Activated naive CD4-positive, alpha-beta T cell treated with anti-CD3 and anti-CD28 coated beads, Interleukin-2, amount 10 ng/mL, durations not matched to agents 7 days and 5 days (primary cell): ENCODE data around the gene VAV2.
A peak's percentile ranks its signal among the peaks of the same experiment; 100 is the strongest.

ENCODE experiments used
- CTCF ChIA-PET: fragments of 350-600 bp; sonication (Branson Sonifier 250); formaldehyde crosslinking; loops from one replicate; lab custom pipeline; 2021; ENCODE audit warnings: antibody characterized with exemption; lab: Charles Lee
- DNase-seq: peaks from one replicate; pipeline ENCODE4 v3.0.0-alpha.2; 2020
- H3K27ac Mint-ChIP-seq: one replicate; pipeline ENCODE4 v1.8.0; 2021; ENCODE audit warnings: mild to moderate bottlenecking, moderate library complexity, mixed read lengths
- H3K27me3 Mint-ChIP-seq: one replicate; pipeline ENCODE4 v1.8.0; 2021; ENCODE audit warnings: mild to moderate bottlenecking, mixed read lengths
- H3K36me3 Mint-ChIP-seq: one replicate; pipeline ENCODE4 v1.8.0; 2021; ENCODE audit warnings: mixed read lengths
- H3K4me1 Mint-ChIP-seq: one replicate; pipeline ENCODE4 v1.8.0; 2021; ENCODE audit warnings: mixed read lengths
- H3K4me3 Mint-ChIP-seq: one replicate; pipeline ENCODE4 v1.8.0; 2021; ENCODE audit warnings: mild to moderate bottlenecking, moderate library complexity, mixed read lengths
- H3K9me3 Mint-ChIP-seq: one replicate; pipeline ENCODE4 v1.8.0; 2021; ENCODE audit warnings: mixed read lengths

VAV2 gene

GRCh38 chr9:133737071-133737773, 254.9 kb downstream of the VAV2 start:
- DNase-seq: no peak
- Mint-ChIP-seq H3K36me3 (no peaks in the 10 kb centered on the region), H3K4me3 (no peak overlapping the region), H3K27ac (no peak overlapping the region), H3K4me1 (no peaks in the 10 kb centered on the region), H3K9me3 (no peaks in the 10 kb centered on the region), H3K27me3 (peaks cover 12% of the 10 kb centered on the region)
- CTCF ChIA-PET: no interaction called here

- H3K9me3 Mint-ChIP-seq: no peaks in the 10 kb centered on the region
- H3K4me1 Mint-ChIP-seq: no peaks in the 10 kb centered on the region
- peaks cover 10% of the 10 kb centered on the region for H3K27me3 Mint-ChIP-seq
- H3K27ac Mint-ChIP-seq: no peak overlapping the region
- H3K4me3 Mint-ChIP-seq: no peak overlapping the region
- CTCF ChIA-PET: no interaction called here
- H3K36me3 Mint-ChIP-seq: no peaks in the 10 kb centered on the region
- no peak for DNase-seq
These were observed 256.2 kb downstream of the VAV2 start for GRCh38 chr9:133735931-133736330.

GRCh38 chr9:133735415-133735775, 256.7 kb downstream of the VAV2 start:
- peaks cover 9% of the 10 kb centered on the region for H3K27me3 Mint-ChIP-seq
- no peaks in the 10 kb centered on the region for H3K9me3 Mint-ChIP-seq
- H3K27ac Mint-ChIP-seq: no peak overlapping the region
- no peaks in the 10 kb centered on the region for H3K4me1 Mint-ChIP-seq
- CTCF ChIA-PET: no interaction called here
- no peak for DNase-seq
- H3K4me3 Mint-ChIP-seq: no peak overlapping the region
- H3K36me3 Mint-ChIP-seq: no peaks in the 10 kb centered on the region

- Mint-ChIP-seq H3K27ac (no peak overlapping the region), H3K4me3 (no peak overlapping the region), H3K36me3 (no peaks in the 10 kb centered on the region), H3K4me1 (no peaks in the 10 kb centered on the region), H3K9me3 (no peaks in the 10 kb centered on the region), H3K27me3 (peaks cover 9% of the 10 kb centered on the region)
- no peak for DNase-seq
- CTCF ChIA-PET: interaction anchor here (1.4 kb wide), 1 partner anchor 8 kb away, joined by 8 read pairs; no protein-coding TSS in a partner anchor
These were observed 257.3 kb downstream of the VAV2 start for GRCh38 chr9:133734590-133735414.

- no peaks in the 10 kb centered on the region for H3K9me3 Mint-ChIP-seq
- H3K27me3 Mint-ChIP-seq: peaks cover 2% of the 10 kb centered on the region
- no peak overlapping the region for H3K4me3 Mint-ChIP-seq
- H3K4me1 Mint-ChIP-seq: no peaks in the 10 kb centered on the region
- no peaks in the 10 kb centered on the region for H3K36me3 Mint-ChIP-seq
- DNase-seq: no peak
- CTCF ChIA-PET: interaction anchor here (1.4 kb wide), 1 partner anchor 9 kb away, joined by 8 read pairs; no protein-coding TSS in a partner anchor
- no peak overlapping the region for H3K27ac Mint-ChIP-seq
These were observed 258.2 kb downstream of the VAV2 start for GRCh38 chr9:133733796-133734533.

- Mint-ChIP-seq H3K4me1 (no peaks in the 10 kb centered on the region), H3K27me3 (no peaks in the 10 kb centered on the region), H3K9me3 (no peaks in the 10 kb centered on the region), H3K4me3 (no peak overlapping the region), H3K27ac (no peak overlapping the region), H3K36me3 (no peaks in the 10 kb centered on the region)
- CTCF ChIA-PET: interaction anchor here (1.4 kb wide), 1 partner anchor 9 kb away, joined by 8 read pairs; no protein-coding TSS in a partner anchor
- no peak for DNase-seq
These were observed 258.7 kb downstream of the VAV2 start for GRCh38 chr9:133733421-133733795.

- Mint-ChIP-seq H3K4me3 (no peak overlapping the region), H3K36me3 (no peaks in the 10 kb centered on the region), H3K9me3 (no peaks in the 10 kb centered on the region), H3K27me3 (no peaks in the 10 kb centered on the region), H3K27ac (no peak overlapping the region), H3K4me1 (no peaks in the 10 kb centered on the region)
- CTCF ChIA-PET: no interaction called here
- DNase-seq: peak; percentile 14
These were observed 259.3 kb downstream of the VAV2 start for GRCh38 chr9:133732639-133733408.

- no peak overlapping the region for H3K4me3 Mint-ChIP-seq
- H3K9me3 Mint-ChIP-seq: no peaks in the 10 kb centered on the region
- no peak overlapping the region for H3K27ac Mint-ChIP-seq
- no peaks in the 10 kb centered on the region for H3K4me1 Mint-ChIP-seq
- DNase-seq: peak; percentile 19
- H3K36me3 Mint-ChIP-seq: no peaks in the 10 kb centered on the region
- CTCF ChIA-PET: interaction anchor here (0.7 kb wide), 1 partner anchor 11 kb away, joined by 3 read pairs; no protein-coding TSS in a partner anchor
- H3K27me3 Mint-ChIP-seq: no peaks in the 10 kb centered on the region
These were observed 260.1 kb downstream of the VAV2 start for GRCh38 chr9:133731876-133732638.

- H3K27ac Mint-ChIP-seq: no peak overlapping the region
- CTCF ChIA-PET: interaction anchor here (0.7 kb wide), 1 partner anchor 12 kb away, joined by 3 read pairs; no protein-coding TSS in a partner anchor
- peak; percentile 7 for DNase-seq
These were observed 261.0 kb downstream of the VAV2 start for GRCh38 chr9:133730994-133731715.

GRCh38 chr9:133729617-133730281, 262.4 kb downstream of the VAV2 start:
- no peak overlapping the region for H3K27ac Mint-ChIP-seq
- H3K36me3 Mint-ChIP-seq: no peaks in the 10 kb centered on the region
- CTCF ChIA-PET: interaction anchor here (1.2 kb wide), 1 partner anchor 10 kb away, joined by 3 read pairs; no protein-coding TSS in a partner anchor
- no peaks in the 10 kb centered on the region for H3K9me3 Mint-ChIP-seq
- H3K27me3 Mint-ChIP-seq: peaks cover 14% of the 10 kb centered on the region
- no peak overlapping the region for H3K4me3 Mint-ChIP-seq
- H3K4me1 Mint-ChIP-seq: peaks cover 8% of the 10 kb centered on the region
- peak; percentile 16 for DNase-seq

More at GRCh38 chr9:133730994-133731715, 261.0 kb downstream of the VAV2 start:
- Mint-ChIP-seq H3K27me3 (peaks cover 6% of the 10 kb centered on the region), H3K36me3 (no peaks in the 10 kb centered on the region), H3K4me3 (no peak overlapping the region), H3K4me1 (peaks cover 8% of the 10 kb centered on the region), H3K9me3 (no peaks in the 10 kb centered on the region)

GRCh38 chr9:133728856-133729616, 263.1 kb downstream of the VAV2 start:
- Mint-ChIP-seq H3K27me3 (peaks cover 14% of the 10 kb centered on the region), H3K4me3 (no peak overlapping the region), H3K27ac (no peak overlapping the region), H3K36me3 (no peaks in the 10 kb centered on the region), H3K9me3 (no peaks in the 10 kb centered on the region), H3K4me1 (peaks cover 8% of the 10 kb centered on the region)
- DNase-seq: no peak
- CTCF ChIA-PET: interaction anchor here (1.2 kb wide), 1 partner anchor 11 kb away, joined by 3 read pairs; no protein-coding TSS in a partner anchor
